Transverse colon (tissue), 4 donors: ENCODE results near the gene CREM. TPM values are rescaled to one million over a fixed set of nuclear protein-coding genes. Genes with fewer than 3 reads are reported as not detected.

Source experiments
- DNase-seq: peaks from one replicate; pipeline ENCODE4 v3.0.0-alpha.2; 2019
- H3K27ac ChIP-seq, 4 donors: fragments of 200-600 bp; sonication (generic); 2 replicates each; pipeline ENCODE4 v1.5.1; 2016 to 2018; ENCODE audit warnings: inconsistent platforms in 4 of 4
- H3K27me3 ChIP-seq: fragments of 200-600 bp; sonication (generic); 2 replicates; pipeline ENCODE4 v1.5.1; 2017; ENCODE audit warnings: inconsistent platforms
- H3K36me3 ChIP-seq, 4 donors: fragments of 200-600 bp; sonication (generic); 2 replicates each; pipeline ENCODE4 v1.5.1; 2017 to 2019; ENCODE audit warnings: inconsistent platforms in 4 of 4
- H3K4me1 ChIP-seq, 4 donors: fragments of 200-600 bp; sonication (generic); 2 replicates each; pipeline ENCODE4 v1.5.1; 2017 to 2020; ENCODE audit warnings: inconsistent platforms in 4 of 4
- H3K4me3 ChIP-seq, 4 donors: fragments of 200-600 bp; sonication (generic); 1 replicate in 1 of 4; 2 replicates in 3 of 4; pipeline versions ENCODE4 v1.5.1 to v1.6.1; 2017 to 2019; ENCODE audit warnings: inconsistent platforms in 4 of 4
- H3K9me3 ChIP-seq, 2 donors: fragments of 200-600 bp; sonication (generic); 2 replicates each; pipeline ENCODE4 v1.5.1; 2017 to 2019; ENCODE audit warnings: inconsistent platforms in 2 of 2
- EP300 ChIP-seq: sonication (generic); formaldehyde crosslinking; IDR thresholded peaks from one replicate; pipeline ENCODE4 v1.6.1; 2017; ENCODE audit warnings: antibody characterized with exemption, low read depth
- POLR2A ChIP-seq: fragments of 450-650 bp; IDR thresholded peaks from one replicate; pipeline ENCODE4 v1.6.1; 2016; ENCODE audit warnings: antibody characterized with exemption, mild to moderate bottlenecking, moderate library complexity
- POLR2AphosphoS5 ChIP-seq, 3 donors: sonication (generic); formaldehyde crosslinking; IDR thresholded peaks; one replicate each; pipeline ENCODE4 v1.6.1; 2016; ENCODE audit warnings: antibody characterized with exemption in 3 of 3
- WGBS, 2 donors: methylation state at CpG; one replicate each; pipeline ENCODE4 v1.1.5; 2018; ENCODE audit warnings: low coverage in 1 of 2; 5-methylcytosine and 5-hydroxymethylcytosine counted together
- in situ Hi-C, 4 donors: fragments of 200-750 bp; cut with MboI; loops; one replicate each; pipeline versions ENCODE4 v1.15.0 to v1.15.1; 2017; ENCODE audit warnings: low sequenced_read_pairs in 3 of 4, low pct_ligation_motif_present in 1 of 4, low pct_unique_long_range_greater_than_20kb in 1 of 4
- intact Hi-C: fragments of 100-400 bp; cut with DNase I; formaldehyde crosslinking; loops from one replicate; pipeline ENCODE4 v1.15.1; 2023; ENCODE audit warnings: low total_unique reads
- total RNA-seq, 4 donors: library from RNA; depleted of rRNA; stranded (reverse); fragments of >200 nt; gene quantifications; one replicate each; pipeline ENCODE4 v1.1.0, GENCODE V29; 2016
- TF ChIP-seq, protein P1 (sequence below), 5 experiments: fragments of 200-600 bp in 3 of 5; fragments of 450-650 bp in 2 of 5; sonication (generic) in 3 of 5; IDR thresholded peaks; 1 replicate in 2 of 5; 2 replicates in 3 of 5; pipeline ENCODE4 v1.5.1; 2016 to 2017; ENCODE audit warnings: antibody characterized with exemption in 5 of 5, inconsistent platforms in 3 of 5, mild to moderate bottlenecking in 2 of 5, moderate library complexity in 1 of 5

The CREM gene
- total RNA-seq, 4 donors from 2014 or later, result 2.8 to 99.9 (median 21.1) TPM

DNA sequence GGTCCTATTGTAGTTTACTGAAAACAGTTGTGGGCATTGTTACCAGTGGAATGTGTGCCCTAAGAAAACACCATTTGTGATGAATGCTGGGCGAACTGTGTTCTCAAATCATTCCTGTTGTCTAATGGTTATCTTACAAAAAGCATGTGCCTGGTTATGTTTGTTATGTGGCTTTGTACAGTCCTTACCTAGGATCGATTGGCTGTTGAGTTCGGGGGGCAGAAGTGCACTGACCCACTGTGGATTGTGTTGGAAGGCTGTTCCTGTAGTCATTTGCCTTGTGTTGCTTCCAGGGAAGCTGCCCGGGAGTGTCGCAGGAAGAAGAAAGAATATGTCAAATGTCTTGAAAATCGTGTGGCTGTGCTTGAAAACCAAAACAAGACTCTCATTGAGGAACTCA is 84.3 kb downstream of the CREM start:
- no peaks in the 10 kb centered on the region for H3K27me3 ChIP-seq
- in situ Hi-C loops (loop anchor here in 2 of 4 donors (5.0 to 25.0 kb wide), 3 partner anchors 86 to 224 kb away; partner anchors contain the start of gene CREM (in 1 of the 2)), intact Hi-C loops (no loop called here)
- no peak overlapping the region for H3K4me3 ChIP-seq
- no peak for TF ChIP-seq POLR2A
- TF ChIP-seq POLR2AphosphoS5 (IDR thresholded peaks at IDR 0.05), result no peak
- TF ChIP-seq EP300, result no peak
- TF ChIP-seq, protein P1, sequence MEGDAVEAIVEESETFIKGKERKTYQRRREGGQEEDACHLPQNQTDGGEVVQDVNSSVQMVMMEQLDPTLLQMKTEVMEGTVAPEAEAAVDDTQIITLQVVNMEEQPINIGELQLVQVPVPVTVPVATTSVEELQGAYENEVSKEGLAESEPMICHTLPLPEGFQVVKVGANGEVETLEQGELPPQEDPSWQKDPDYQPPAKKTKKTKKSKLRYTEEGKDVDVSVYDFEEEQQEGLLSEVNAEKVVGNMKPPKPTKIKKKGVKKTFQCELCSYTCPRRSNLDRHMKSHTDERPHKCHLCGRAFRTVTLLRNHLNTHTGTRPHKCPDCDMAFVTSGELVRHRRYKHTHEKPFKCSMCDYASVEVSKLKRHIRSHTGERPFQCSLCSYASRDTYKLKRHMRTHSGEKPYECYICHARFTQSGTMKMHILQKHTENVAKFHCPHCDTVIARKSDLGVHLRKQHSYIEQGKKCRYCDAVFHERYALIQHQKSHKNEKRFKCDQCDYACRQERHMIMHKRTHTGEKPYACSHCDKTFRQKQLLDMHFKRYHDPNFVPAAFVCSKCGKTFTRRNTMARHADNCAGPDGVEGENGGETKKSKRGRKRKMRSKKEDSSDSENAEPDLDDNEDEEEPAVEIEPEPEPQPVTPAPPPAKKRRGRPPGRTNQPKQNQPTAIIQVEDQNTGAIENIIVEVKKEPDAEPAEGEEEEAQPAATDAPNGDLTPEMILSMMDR (IDR thresholded peaks at IDR 0.05), result no peak
- H3K9me3 ChIP-seq, result no peaks in the 10 kb centered on the region
- no peaks in the 10 kb centered on the region for H3K4me1 ChIP-seq
- DNase-seq, result no peak
- peak overlapping the region in 2 of 4 donors; percentile 8 to 21 for H3K27ac ChIP-seq
- H3K36me3 ChIP-seq, result no peaks in the 10 kb centered on the region
- WGBS, 2 donors, result 82 to 100% methylated on average over 1 to 6 of the region's 6 CpGs

DNA sequence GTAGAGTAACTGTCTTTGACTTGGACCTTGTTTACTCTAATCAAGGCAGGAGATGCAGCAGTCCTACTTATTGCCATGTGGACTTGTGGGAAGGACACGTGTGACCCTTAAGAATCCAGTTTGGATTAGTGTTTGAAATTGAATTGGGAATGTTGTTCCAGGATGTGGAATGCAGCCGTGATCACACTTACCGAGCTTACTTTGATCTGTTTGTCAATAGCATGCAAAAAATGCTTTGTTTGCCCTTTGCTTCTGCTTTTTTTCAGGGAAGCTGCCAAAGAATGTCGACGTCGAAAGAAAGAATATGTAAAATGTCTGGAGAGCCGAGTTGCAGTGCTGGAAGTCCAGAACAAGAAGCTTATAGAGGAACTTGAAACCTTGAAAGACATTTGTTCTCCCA is 84.7 kb downstream of the CREM start:
- in situ Hi-C loops, result loop anchor here in 2 of 4 donors (5.0 to 25.0 kb wide), 3 partner anchors 87 to 224 kb away; partner anchors contain the start of gene CREM (in 1 of the 2)
- H3K4me3 ChIP-seq, result no peak overlapping the region
- peaks cover 0 to 2% (median 0%) of the 10 kb centered on the region in 4 donors for H3K4me1 ChIP-seq
- TF ChIP-seq EP300 (no peak), POLR2A (no peak), POLR2AphosphoS5 (IDR thresholded peaks at IDR 0.05) (no peak)
- TF ChIP-seq, protein P1 (IDR thresholded peaks at IDR 0.05), result no peak
- no peaks in the 10 kb centered on the region for H3K9me3 ChIP-seq
- DNase-seq, result no peak
- 64 to 69% methylated on average over 6 to 7 of the region's 7 CpGs for WGBS, 2 donors
- peak overlapping the region in 2 of 4 donors; percentile 8 to 21 for H3K27ac ChIP-seq
- intact Hi-C loops, result no loop called here
- no peaks in the 10 kb centered on the region for H3K36me3 ChIP-seq
- no peaks in the 10 kb centered on the region for H3K27me3 ChIP-seq

DNA sequence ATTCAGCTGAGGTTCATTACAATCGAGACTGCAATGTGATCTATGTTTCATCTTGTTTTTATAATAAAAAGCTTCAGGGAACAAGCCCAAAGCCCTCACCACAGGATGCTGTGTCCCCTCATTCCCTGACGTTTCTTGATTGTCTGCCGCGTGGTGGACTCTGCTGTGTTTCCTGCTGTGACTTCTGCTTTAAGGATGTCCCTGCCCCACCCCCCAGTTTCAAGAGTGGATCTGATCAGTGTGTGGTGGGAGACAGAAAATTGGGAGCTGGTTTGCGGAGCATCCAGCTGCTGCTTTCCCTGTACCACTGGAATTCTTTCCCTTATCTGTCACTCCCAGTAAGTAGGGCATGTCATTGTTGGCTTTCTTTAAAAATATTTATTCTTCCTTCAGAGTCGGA is 86.2 kb downstream of the CREM start:
- Histone ChIP-seq H3K4me3 (no peak overlapping the region), H3K9me3 (no peaks in the 10 kb centered on the region), H3K27ac (no peak overlapping the region), H3K27me3 (no peaks in the 10 kb centered on the region), H3K4me1 (peaks cover 0 to 12% (median 0%) of the 10 kb centered on the region in 4 donors), H3K36me3 (no peaks in the 10 kb centered on the region)
- intact Hi-C loops (no loop called here), in situ Hi-C loops (loop anchor here in 2 of 4 donors (5.0 to 25.0 kb wide), 3 partner anchors 88 to 226 kb away; partner anchors contain the start of gene CREM (in 1 of the 2))
- DNase-seq, result peak; percentile 27
- WGBS, 2 donors, result 80 to 82% methylated on average over 2 to 6 of the region's 6 CpGs
- no peak for TF ChIP-seq POLR2A
- no peak for TF ChIP-seq EP300
- TF ChIP-seq POLR2AphosphoS5 (IDR thresholded peaks at IDR 0.05), result no peak
- TF ChIP-seq, protein P1 (IDR thresholded peaks at IDR 0.05), result no peak

DNA sequence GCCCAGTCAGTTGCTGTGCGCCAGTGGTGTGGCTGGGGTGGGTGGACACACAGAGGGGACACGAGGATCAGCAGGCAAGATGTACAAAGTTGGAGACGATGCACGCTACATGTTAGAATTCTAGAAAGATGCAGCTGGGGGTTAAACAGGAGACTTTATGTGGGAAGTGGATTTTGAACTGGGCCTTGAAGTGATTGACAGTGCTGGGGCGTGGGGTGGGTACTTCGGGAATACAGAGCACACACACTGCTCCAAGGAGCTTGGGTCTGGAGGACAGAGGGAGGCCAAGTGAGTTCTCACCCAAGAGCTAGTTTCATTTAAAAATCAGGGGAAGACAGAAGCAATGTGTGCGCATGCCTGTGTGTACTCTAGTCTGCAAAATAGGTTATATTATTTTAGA is 87.1 kb downstream of the CREM start:
- DNase-seq, result no peak
- 92 to 98% methylated on average over 5 to 7 of the region's 7 CpGs for WGBS, 2 donors
- TF ChIP-seq EP300 (no peak), POLR2A (no peak), POLR2AphosphoS5 (IDR thresholded peaks at IDR 0.05) (no peak)
- TF ChIP-seq, protein P1 (IDR thresholded peaks at IDR 0.05), result no peak
- Histone ChIP-seq H3K4me1 (peaks cover 0 to 21% (median 0%) of the 10 kb centered on the region in 4 donors), H3K9me3 (no peaks in the 10 kb centered on the region), H3K36me3 (no peaks in the 10 kb centered on the region), H3K27me3 (no peaks in the 10 kb centered on the region), H3K27ac (no peak overlapping the region), H3K4me3 (no peak overlapping the region)
- in situ Hi-C loops (loop anchor here in 2 of 4 donors (5.0 to 25.0 kb wide), 3 partner anchors 89 to 226 kb away; partner anchors contain the start of gene CREM (in 1 of the 2)), intact Hi-C loops (no loop called here)
